ENCODE measurements around the gene PKP2. TPM values are rescaled to one million over a fixed set of nuclear protein-coding genes. Genes with fewer than 3 reads are reported as not detected.
"Not testable (repeated sequence)": the region's sequence is repeated elsewhere in the genome, so short reads cannot be mapped to it uniquely, and the experiment has no call there.

Gene PKP2
- total RNA-seq, 5 donors from 2014 or later (not counting 1 experiment from before 2014, with no cell fraction given) = 0.45 to 1.3 (median 0.93) TPM

- ChIA-PET CTCF (interaction anchor here in 1 of 2 donors (0.6 kb wide), 1 partner anchor 1319 kb away, joined by 3 read pairs; no protein-coding TSS in a partner anchor), POLR2A (interaction anchor here in 1 of 2 donors (0.6 kb wide), 1 partner anchor 1499 kb away, joined by 4 read pairs; no protein-coding TSS in a partner anchor)
- Mint-ChIP-seq H3K27ac (no peak overlapping the region), H3K36me3 (no peaks in the 10 kb centered on the region), H3K27me3 (peaks cover 0 to 4% of the 10 kb centered on the region in 2 donors), H3K4me3 (no peak overlapping the region), H3K9me3 (no peaks in the 10 kb centered on the region), H3K4me1 (no peaks in the 10 kb centered on the region)
- WGBS (ENCODE audit: insufficient coverage) = no CpG with 5 or more reads among the region's 7 CpGs
- Histone ChIP-seq H3K27me3 (replicated peaks in 1 of 2; ENCODE audit: control insufficient read depth in 2 of 2, extremely low read depth in 1 of 2, insufficient read depth in 2 of 2, low read length in 1 of 2) (peaks cover 0 to 6% of the 10 kb centered on the region in 2 experiments), H3K9me3 (no peaks in the 10 kb centered on the region), H3K4me1 (ENCODE audit: control insufficient read depth in 1 of 2, extremely low read depth in 1 of 2, insufficient read depth in 2 of 2, low read length in 2 of 2) (no peaks in the 10 kb centered on the region), H3K27ac (ENCODE audit: low read length) (no peak overlapping the region), H3K4me3 (ENCODE audit: control insufficient read depth in 1 of 2, extremely low read depth in 1 of 2, low read length in 1 of 2) (no peak overlapping the region), H3K36me3 (ENCODE audit: control insufficient read depth in 2 of 2, extremely low read depth in 1 of 2, insufficient read depth in 1 of 2, low read length in 1 of 2) (no peaks in the 10 kb centered on the region)
- no peak for ATAC-seq (replicated peaks in 1 of 4)
- DNase-seq = no peak
Measured at GRCh38 chr12:32881702-32882101, 14.9 kb downstream of the PKP2 start.

- Histone ChIP-seq H3K4me3 (ENCODE audit: control insufficient read depth in 1 of 2, extremely low read depth in 1 of 2, low read length in 1 of 2) (no peak overlapping the region), H3K27ac (ENCODE audit: low read length) (no peak overlapping the region), H3K27me3 (replicated peaks in 1 of 2; ENCODE audit: control insufficient read depth in 2 of 2, extremely low read depth in 1 of 2, insufficient read depth in 2 of 2, low read length in 1 of 2) (peaks cover 0 to 6% of the 10 kb centered on the region in 2 experiments), H3K9me3 (no peaks in the 10 kb centered on the region), H3K36me3 (ENCODE audit: control insufficient read depth in 2 of 2, extremely low read depth in 1 of 2, insufficient read depth in 1 of 2, low read length in 1 of 2) (no peaks in the 10 kb centered on the region), H3K4me1 (ENCODE audit: control insufficient read depth in 1 of 2, extremely low read depth in 1 of 2, insufficient read depth in 2 of 2, low read length in 2 of 2) (no peaks in the 10 kb centered on the region)
- ChIA-PET CTCF (no interaction called here), POLR2A (no interaction called here)
- ATAC-seq (replicated peaks in 1 of 4) = no peak
- Mint-ChIP-seq H3K27me3 (peaks cover 0 to 4% of the 10 kb centered on the region in 2 donors), H3K4me1 (no peaks in the 10 kb centered on the region), H3K9me3 (no peaks in the 10 kb centered on the region), H3K27ac (no peak overlapping the region), H3K36me3 (no peaks in the 10 kb centered on the region), H3K4me3 (no peak overlapping the region)
- DNase-seq = no peak
- no CpG with 5 or more reads among the region's 3 CpGs for WGBS (ENCODE audit: insufficient coverage)
Measured at GRCh38 chr12:32881107-32881506, 15.5 kb downstream of the PKP2 start.

- not testable (repeated sequence) for H3K36me3 Mint-ChIP-seq, H3K9me3 Mint-ChIP-seq
Measured at GRCh38 chr12:32879066-32879465, 17.5 kb downstream of the PKP2 start.

GRCh38 chr12:32877601-32878459, 18.7 kb downstream of the PKP2 start:
- H3K27me3 Mint-ChIP-seq = peaks cover 0 to 2% of the 10 kb centered on the region in 2 donors
- H3K36me3 Mint-ChIP-seq = no peaks in the 10 kb centered on the region
- 90% methylated on average over 27 of the region's 29 CpGs for WGBS (ENCODE audit: insufficient coverage)
- no peak overlapping the region for H3K4me3 ChIP-seq (ENCODE audit: control insufficient read depth in 1 of 2, extremely low read depth in 1 of 2, low read length in 1 of 2)
- no peaks in the 10 kb centered on the region for H3K9me3 Mint-ChIP-seq
- H3K27ac Mint-ChIP-seq = no peak overlapping the region
- no peaks in the 10 kb centered on the region for H3K36me3 ChIP-seq (ENCODE audit: control insufficient read depth in 2 of 2, extremely low read depth in 1 of 2, insufficient read depth in 1 of 2, low read length in 1 of 2)
- no peaks in the 10 kb centered on the region for H3K9me3 ChIP-seq
- peaks cover 0 to 6% of the 10 kb centered on the region in 2 experiments for H3K27me3 ChIP-seq (replicated peaks in 1 of 2; ENCODE audit: control insufficient read depth in 2 of 2, extremely low read depth in 1 of 2, insufficient read depth in 2 of 2, low read length in 1 of 2)
- DNase-seq = no peak
- no peaks in the 10 kb centered on the region for H3K4me1 Mint-ChIP-seq
- ChIA-PET POLR2A (no interaction called here), CTCF (no interaction called here)
- H3K27ac ChIP-seq (ENCODE audit: low read length) = no peak overlapping the region
- H3K4me3 Mint-ChIP-seq = no peak overlapping the region
- no peaks in the 10 kb centered on the region for H3K4me1 ChIP-seq (ENCODE audit: control insufficient read depth in 1 of 2, extremely low read depth in 1 of 2, insufficient read depth in 2 of 2, low read length in 2 of 2)
- ATAC-seq (replicated peaks in 1 of 4) = no peak

More at GRCh38 chr12:32879066-32879465, 17.5 kb downstream of the PKP2 start:
- H3K27me3 Mint-ChIP-seq; H3K4me1 Mint-ChIP-seq; H3K4me3 Mint-ChIP-seq; H3K27me3 ChIP-seq (replicated peaks in 1 of 2; ENCODE audit: control insufficient read depth in 2 of 2, extremely low read depth in 1 of 2, insufficient read depth in 2 of 2, low read length in 1 of 2); H3K36me3 ChIP-seq (ENCODE audit: control insufficient read depth in 2 of 2, extremely low read depth in 1 of 2, insufficient read depth in 1 of 2, low read length in 1 of 2); H3K27ac Mint-ChIP-seq; H3K4me3 ChIP-seq (ENCODE audit: control insufficient read depth in 1 of 2, extremely low read depth in 1 of 2, low read length in 1 of 2); H3K4me1 ChIP-seq (ENCODE audit: control insufficient read depth in 1 of 2, extremely low read depth in 1 of 2, insufficient read depth in 2 of 2, low read length in 2 of 2); POLR2A ChIA-PET; H3K27ac ChIP-seq (ENCODE audit: low read length); H3K9me3 ChIP-seq; DNase-seq; CTCF ChIA-PET; ATAC-seq (replicated peaks in 1 of 4): not testable (repeated sequence)
- WGBS (ENCODE audit: insufficient coverage) = 76% methylated on average over 2 of the region's 7 CpGs

- no peak overlapping the region for H3K27ac Mint-ChIP-seq
- DNase-seq (no peak), ATAC-seq (replicated peaks in 1 of 4) (no peak)
- Histone ChIP-seq H3K27me3 (replicated peaks in 1 of 2; ENCODE audit: control insufficient read depth in 2 of 2, extremely low read depth in 1 of 2, insufficient read depth in 2 of 2, low read length in 1 of 2) (peaks cover 0 to 6% of the 10 kb centered on the region in 2 experiments), H3K9me3 (no peaks in the 10 kb centered on the region), H3K4me3 (ENCODE audit: control insufficient read depth in 1 of 2, extremely low read depth in 1 of 2, low read length in 1 of 2) (no peak overlapping the region), H3K27ac (ENCODE audit: low read length) (no peak overlapping the region), H3K36me3 (ENCODE audit: control insufficient read depth in 2 of 2, extremely low read depth in 1 of 2, insufficient read depth in 1 of 2, low read length in 1 of 2) (no peaks in the 10 kb centered on the region), H3K4me1 (ENCODE audit: control insufficient read depth in 1 of 2, extremely low read depth in 1 of 2, insufficient read depth in 2 of 2, low read length in 2 of 2) (no peaks in the 10 kb centered on the region)
- CTCF ChIA-PET = no interaction called here
- POLR2A ChIA-PET = no interaction called here
- H3K27me3 Mint-ChIP-seq = peaks cover 4 to 5% of the 10 kb centered on the region in 2 donors
- WGBS (ENCODE audit: insufficient coverage) = 83% methylated on average over 1 of the region's 2 CpGs
- no peak overlapping the region for H3K4me3 Mint-ChIP-seq
- no peaks in the 10 kb centered on the region for H3K36me3 Mint-ChIP-seq
- H3K4me1 Mint-ChIP-seq = no peaks in the 10 kb centered on the region
- no peaks in the 10 kb centered on the region for H3K9me3 Mint-ChIP-seq
Measured at GRCh38 chr12:32876004-32876403, 20.6 kb downstream of the PKP2 start.

GRCh38 chr12:32874975-32875374, 21.6 kb downstream of the PKP2 start:
- peaks cover 0 to 6% of the 10 kb centered on the region in 2 experiments for H3K27me3 ChIP-seq (replicated peaks in 1 of 2; ENCODE audit: control insufficient read depth in 2 of 2, extremely low read depth in 1 of 2, insufficient read depth in 2 of 2, low read length in 1 of 2)
- H3K4me3 Mint-ChIP-seq = no peak overlapping the region
- POLR2A ChIA-PET = interaction anchor here in 1 of 2 donors (0.5 kb wide), 1 partner anchor 935 kb away, joined by 4 read pairs; no protein-coding TSS in a partner anchor
- H3K9me3 ChIP-seq = no peaks in the 10 kb centered on the region
- no peak overlapping the region for H3K27ac ChIP-seq (ENCODE audit: low read length)
- no peak for ATAC-seq (replicated peaks in 1 of 4)
- no peak for DNase-seq
- H3K36me3 ChIP-seq (ENCODE audit: control insufficient read depth in 2 of 2, extremely low read depth in 1 of 2, insufficient read depth in 1 of 2, low read length in 1 of 2) = no peaks in the 10 kb centered on the region
- no peaks in the 10 kb centered on the region for H3K4me1 Mint-ChIP-seq
- no peaks in the 10 kb centered on the region for H3K9me3 Mint-ChIP-seq
- H3K4me1 ChIP-seq (ENCODE audit: control insufficient read depth in 1 of 2, extremely low read depth in 1 of 2, insufficient read depth in 2 of 2, low read length in 2 of 2) = no peaks in the 10 kb centered on the region
- H3K4me3 ChIP-seq (ENCODE audit: control insufficient read depth in 1 of 2, extremely low read depth in 1 of 2, low read length in 1 of 2) = no peak overlapping the region
- no peaks in the 10 kb centered on the region for H3K36me3 Mint-ChIP-seq
- no peak overlapping the region for H3K27ac Mint-ChIP-seq
- H3K27me3 Mint-ChIP-seq = peaks cover 4 to 7% of the 10 kb centered on the region in 2 donors
- CTCF ChIA-PET = no interaction called here
- WGBS (ENCODE audit: insufficient coverage) = no CpG with 5 or more reads among the region's 1 CpG

All from T-cell (primary cell).